Activated CD4-positive, alpha-beta T cell treated with anti-CD3 and anti-CD28 coated beads, Interleukin-2, Interleukin-4, amounts not matched to agents 100 ng/mL and 50 ng/mL, durations not matched to agents 16 hours and 8 hours (primary cell): ENCODE measurements around the gene SLFN11.
A peak's percentile ranks its signal among the peaks of the same experiment; 100 is the strongest.
"Not testable (repeated sequence)": the region's sequence is repeated elsewhere in the genome, so short reads cannot be mapped to it uniquely, and the experiment has no call there.

Experiments
- DNase-seq: peaks from one replicate; pipeline ENCODE4 v3.0.0-alpha.2; 2020; ENCODE audit warnings: low spot score

The SLFN11 gene, protein sequence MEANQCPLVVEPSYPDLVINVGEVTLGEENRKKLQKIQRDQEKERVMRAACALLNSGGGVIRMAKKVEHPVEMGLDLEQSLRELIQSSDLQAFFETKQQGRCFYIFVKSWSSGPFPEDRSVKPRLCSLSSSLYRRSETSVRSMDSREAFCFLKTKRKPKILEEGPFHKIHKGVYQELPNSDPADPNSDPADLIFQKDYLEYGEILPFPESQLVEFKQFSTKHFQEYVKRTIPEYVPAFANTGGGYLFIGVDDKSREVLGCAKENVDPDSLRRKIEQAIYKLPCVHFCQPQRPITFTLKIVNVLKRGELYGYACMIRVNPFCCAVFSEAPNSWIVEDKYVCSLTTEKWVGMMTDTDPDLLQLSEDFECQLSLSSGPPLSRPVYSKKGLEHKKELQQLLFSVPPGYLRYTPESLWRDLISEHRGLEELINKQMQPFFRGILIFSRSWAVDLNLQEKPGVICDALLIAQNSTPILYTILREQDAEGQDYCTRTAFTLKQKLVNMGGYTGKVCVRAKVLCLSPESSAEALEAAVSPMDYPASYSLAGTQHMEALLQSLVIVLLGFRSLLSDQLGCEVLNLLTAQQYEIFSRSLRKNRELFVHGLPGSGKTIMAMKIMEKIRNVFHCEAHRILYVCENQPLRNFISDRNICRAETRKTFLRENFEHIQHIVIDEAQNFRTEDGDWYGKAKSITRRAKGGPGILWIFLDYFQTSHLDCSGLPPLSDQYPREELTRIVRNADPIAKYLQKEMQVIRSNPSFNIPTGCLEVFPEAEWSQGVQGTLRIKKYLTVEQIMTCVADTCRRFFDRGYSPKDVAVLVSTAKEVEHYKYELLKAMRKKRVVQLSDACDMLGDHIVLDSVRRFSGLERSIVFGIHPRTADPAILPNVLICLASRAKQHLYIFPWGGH

DNA sequence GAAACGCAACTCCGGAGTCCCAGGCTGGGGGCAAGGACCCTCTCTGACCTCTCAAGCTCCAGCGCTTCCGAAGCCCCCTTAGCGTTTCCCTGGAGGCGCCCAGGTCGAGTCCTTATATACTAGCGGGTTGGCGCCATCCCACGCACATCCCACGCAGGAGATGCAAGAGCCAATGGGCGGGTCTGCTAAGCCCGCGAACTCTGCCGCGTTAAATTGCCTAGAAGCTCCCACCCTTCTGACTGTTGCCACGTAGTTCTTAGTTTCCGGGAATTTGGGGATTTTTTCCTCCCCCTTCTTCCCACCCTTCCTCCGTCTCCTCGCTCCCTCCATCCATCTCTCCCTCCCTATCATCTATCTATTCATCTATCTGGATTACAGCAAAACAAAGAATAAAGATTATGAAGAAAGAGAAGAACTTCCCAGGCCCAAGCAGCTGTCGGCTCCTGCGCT, at the start of gene SLFN11:
TSS of gene SLFN11 (minus strand) at position 88 of the 450 bp plus-strand sequence. CDS start 9,814 bp downstream, outside the sequence.
- DNase-seq = peak; percentile 92

DNA sequence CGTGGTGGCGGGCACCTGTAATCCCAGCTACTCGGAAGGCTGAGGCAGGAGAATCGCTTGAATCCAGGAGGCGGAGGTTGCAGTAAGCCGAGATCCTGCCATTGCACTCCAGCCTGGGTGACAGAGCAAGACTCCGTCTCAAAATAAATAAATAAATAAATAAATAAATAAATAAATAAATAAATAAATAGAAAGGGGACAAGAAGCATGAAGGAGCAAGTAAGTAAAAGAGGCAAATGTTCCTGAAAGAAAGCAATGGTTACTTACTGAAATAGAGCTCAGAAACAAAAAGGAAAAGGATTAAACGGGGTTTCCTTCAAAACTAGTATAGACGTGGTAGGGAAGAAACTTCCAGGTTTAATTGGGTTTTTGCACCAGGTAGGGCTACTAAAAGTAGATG, 47.6 kb upstream of the SLFN11 start:
- not testable (repeated sequence) for DNase-seq

- no peak for DNase-seq
These were observed 43.2 kb upstream of the SLFN11 start for GRCh38 chr17:35416659-35417058.

DNA sequence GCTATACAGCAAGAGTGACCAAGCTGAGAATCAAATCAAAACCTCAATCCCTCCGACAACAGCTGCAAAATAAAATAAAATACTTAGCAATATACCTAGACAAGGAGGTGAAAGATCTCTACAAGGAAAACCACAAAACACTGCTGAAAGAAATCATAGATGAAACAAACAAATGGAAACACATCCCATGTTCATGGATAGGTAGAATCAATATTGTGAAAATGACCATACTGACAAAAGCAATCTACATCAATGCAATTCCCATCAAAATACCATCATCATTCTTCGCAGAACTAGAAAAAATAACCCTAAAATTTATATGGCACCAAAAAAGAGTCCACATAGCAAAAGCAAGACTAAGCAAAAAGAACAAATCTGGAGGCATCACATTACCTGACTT, 41.3 kb upstream of the SLFN11 start:
- DNase-seq = not testable (repeated sequence)

DNA sequence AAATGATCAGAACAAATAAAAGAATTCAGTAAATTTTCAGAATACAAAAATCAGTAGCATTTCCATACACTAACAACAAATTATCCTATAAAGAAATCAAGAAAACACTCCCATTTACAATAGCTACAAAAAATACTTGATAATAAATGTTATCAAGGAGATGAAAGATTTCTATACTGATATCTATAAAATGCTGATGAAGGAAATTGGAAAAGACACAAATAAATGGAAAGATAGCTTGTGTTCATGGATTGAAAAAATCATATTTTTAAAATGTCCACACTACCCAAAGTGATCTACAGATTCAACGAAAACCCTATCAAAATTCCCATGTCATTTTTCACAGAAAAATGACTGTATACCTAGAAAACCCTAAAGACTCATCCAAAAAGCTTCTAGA, 40.8 kb upstream of the SLFN11 start:
- DNase-seq = no peak

DNA sequence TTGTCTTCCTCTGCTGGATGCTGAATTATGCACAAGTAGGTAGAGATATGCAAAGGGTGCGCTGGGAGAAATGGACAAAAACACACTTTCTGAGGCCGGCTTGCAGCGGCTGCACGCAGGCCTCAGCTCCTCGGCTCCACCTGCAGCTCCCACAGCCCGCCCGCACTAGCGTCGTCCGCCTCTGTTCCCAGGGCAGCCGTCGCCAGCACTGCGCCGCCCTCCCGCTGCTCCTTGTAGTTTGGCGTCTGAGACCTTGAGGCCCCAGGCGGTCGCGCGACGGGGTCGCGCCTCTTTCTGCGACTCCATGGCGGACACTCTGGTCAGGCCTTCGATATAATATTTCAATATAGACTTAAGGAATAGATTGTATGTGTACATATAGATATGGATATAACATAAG, 34.1 kb upstream of the SLFN11 start:
- no peak for DNase-seq

- DNase-seq = no peak
These were observed 33.1 kb upstream of the SLFN11 start for GRCh38 chr17:35406568-35406967.

- DNase-seq = no peak
These were observed 30.9 kb upstream of the SLFN11 start for GRCh38 chr17:35404360-35404759.

DNA sequence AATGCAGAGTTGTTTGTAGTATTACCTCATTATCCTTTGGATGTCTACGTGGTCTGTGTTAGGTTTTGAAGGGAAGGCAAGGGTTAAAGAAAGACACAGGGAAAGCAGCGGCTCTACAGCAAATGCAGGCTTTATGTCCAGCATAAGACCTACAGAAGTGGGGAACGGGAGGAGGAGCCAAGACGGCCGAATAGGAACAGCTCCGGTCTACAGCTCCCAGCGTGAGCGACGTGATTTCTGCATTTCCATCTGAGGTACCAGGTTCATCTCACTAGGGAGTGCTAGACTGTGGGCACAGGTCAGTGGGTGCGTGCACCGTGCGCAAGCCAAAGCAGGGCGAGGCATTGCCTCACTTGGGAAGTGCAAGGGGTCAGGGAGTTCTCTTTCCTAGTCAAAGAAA, 20.4 kb upstream of the SLFN11 start:
- DNase-seq = not testable (repeated sequence)

DNA sequence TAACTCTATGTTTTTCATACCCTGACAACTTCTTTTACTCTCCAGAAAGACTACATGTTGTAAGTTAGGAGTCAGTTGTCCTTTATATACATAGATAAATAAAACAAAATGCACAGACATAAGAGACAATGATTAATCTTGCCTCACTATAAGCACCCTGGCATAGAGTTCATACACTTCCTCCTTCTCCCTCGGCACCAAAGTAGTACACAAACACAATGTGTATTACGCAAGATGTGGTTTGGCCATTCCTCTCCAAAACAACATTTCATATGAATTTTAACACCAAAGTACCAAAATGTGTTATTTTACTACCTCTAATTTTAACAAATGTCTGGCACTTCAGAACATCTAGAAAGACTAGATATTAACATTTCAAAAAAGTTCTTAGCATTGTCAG, 17.2 kb upstream of the SLFN11 start:
- no peak for DNase-seq

- DNase-seq = no peak
These were observed 16.7 kb upstream of the SLFN11 start for GRCh38 chr17:35390156-35390555.

GRCh38 chr17:35387496-35387895, 14.1 kb upstream of the SLFN11 start:
- DNase-seq = no peak

DNA sequence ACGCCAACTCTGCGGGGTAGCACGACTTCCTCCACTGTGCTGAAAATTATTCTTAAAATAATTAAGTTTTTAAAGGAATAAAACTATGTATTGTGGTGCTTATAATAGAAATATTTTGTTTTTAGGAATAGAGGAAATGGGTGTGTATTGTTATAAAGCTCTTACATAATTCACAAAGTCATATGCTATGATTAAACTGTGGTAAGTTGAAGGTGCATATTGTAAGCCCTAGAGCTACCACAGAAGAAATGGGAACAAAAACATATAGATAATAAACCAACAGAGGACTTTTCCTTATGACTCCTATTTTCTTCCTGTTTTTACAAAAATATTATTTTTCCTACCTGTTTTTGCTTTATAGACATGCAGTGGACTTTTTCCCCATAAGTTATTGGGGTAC, 4.3 kb upstream of the SLFN11 start:
- no peak for DNase-seq

GRCh38 chr17:35377068-35377467, 3.6 kb upstream of the SLFN11 start:
- DNase-seq = no peak

DNA sequence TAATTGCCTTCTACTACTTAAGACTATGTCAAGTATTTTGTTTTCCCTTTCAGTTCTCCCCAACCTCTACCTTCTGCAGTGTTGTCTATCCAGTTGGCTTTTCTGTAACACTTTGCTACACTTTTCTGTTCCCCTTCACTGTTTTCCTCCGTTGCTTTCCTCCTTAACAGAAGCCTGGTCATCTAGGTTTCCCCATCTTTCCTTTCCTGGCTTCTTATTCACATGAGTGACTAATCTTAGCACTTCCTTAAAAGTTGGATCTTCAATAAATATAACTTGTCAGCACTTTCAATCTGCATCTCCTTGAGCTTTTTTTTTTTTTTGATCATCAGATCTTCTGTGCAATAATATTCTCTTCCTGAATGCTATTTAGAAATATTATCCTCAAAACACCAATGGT, 2.8 kb upstream of the SLFN11 start:
- no peak for DNase-seq

GRCh38 chr17:35374766-35375344, 1.4 kb upstream of the SLFN11 start:
- no peak for DNase-seq

DNA sequence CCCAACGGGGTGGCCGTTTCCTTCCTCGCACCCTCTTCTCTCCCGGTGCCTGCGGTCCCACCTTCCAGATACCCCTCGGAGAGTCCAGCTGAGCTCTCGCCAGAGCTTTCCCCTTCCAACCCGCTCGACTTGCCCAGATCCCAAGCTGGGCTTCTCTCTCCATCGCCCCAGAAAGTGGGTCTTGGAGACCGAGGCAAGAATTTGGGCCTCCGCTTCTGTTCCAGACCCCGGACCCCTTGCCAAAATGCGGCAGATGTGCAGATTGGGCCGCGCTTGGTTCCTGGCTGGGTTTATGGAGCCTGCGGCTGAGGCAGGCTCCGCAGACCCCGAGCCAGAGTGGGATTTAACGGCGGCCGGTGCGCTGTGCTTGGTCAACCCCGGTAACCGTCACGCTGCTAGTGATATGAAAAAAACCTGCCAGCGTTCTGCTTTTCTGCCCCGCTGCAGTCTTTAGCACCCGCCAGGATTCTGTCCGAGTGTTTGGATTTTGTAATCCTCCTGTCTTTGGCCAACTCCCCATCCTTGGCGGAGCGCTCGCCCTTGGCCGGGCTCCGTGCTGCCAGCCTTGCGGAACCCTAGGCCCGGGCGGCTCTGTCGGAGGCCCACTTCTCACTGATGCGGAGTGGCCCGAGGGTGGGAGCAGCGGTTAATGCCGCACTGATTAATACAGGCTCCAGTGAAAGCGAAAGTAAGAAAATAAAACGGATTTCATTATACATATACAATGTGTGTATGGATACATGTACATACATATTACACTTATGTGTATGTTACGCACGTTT, 754 bp upstream of the SLFN11 start:
- peak; percentile 62 for DNase-seq

DNA sequence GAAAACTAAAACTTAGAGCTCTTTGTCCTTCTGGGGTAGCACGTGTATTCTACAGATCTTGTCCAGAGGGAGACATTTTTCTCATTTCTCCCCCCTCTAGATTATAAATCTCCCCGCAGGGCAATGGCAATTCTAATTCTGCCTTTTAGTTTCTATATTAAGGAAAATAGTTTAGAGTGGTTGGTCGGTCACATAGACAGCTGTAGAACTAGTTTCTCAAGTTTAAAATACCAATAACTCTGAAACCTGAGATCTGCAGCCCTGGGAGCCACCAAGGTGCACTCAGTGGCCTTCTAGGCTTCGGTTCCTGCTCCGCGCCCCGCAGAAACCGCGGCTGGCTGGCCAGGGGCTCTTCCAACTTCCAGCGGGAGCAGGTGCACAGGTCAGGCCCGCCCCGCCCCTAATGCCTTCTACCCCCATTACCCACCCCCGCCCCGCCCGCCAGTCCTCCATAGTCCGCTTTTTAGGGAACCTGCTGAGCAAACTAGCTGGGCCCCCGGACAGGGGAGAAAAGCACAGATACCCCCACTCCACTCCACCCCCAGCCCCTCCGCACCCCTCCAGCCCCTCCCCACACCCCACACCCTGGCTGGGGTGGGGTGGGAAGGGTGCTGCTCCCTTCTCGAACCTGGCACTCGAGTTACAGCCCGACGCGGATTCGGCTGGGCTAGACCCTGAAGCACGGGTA, 431 bp downstream of the SLFN11 start:
- peak; percentile 14 for DNase-seq

- no peak for DNase-seq
These were observed 1.5 kb downstream of the SLFN11 start for GRCh38 chr17:35371934-35372333.

GRCh38 chr17:35368081-35368830, 5.2 kb downstream of the SLFN11 start:
- peak; percentile 38 for DNase-seq
